K562 (cell line): ENCODE measurements around the gene RAI1. TPM values are rescaled to one million over a fixed set of nuclear protein-coding genes. Genes with fewer than 3 reads are reported as not detected.

Source experiments
- ATAC-seq: fragments of 200-7000 bp; cut with Tn5 transposase; 3 replicates; pipeline ENCODE4 v1.9.1; 2020; ENCODE audit warnings: moderate library complexity
- BruUV-seq: library from RNA; stranded (reverse); fragments of 400-500 nt; replicated peaks from 2 replicates; lab custom pipeline; 2021; lab: Mats Ljungman, UMichigan
- CTCF ChIA-PET: fragments of 300-600 bp; formaldehyde crosslinking; extraction: SDS; loops from one replicate; lab custom pipeline; 2021; ENCODE audit warnings: low intra/inter-chr PET ratio; lab: Yijun Ruan, JAX
- POLR2A ChIA-PET: fragments of 300-600, 350-650 bp; sonication (Branson Sonifier 250); formaldehyde crosslinking; extraction: SDS; loops from one replicate; lab custom pipeline; 2021; ENCODE audit warnings: antibody characterized with exemption, inconsistent platforms; lab: Yijun Ruan, JAX
- DNase-seq, 4 experiments: peaks; one replicate each; pipeline versions ENCODE4 v3.0.0 to v3.0.0-alpha.2; 2011 to 2018; ENCODE audit warnings: low spot score in 3 of 4, mixed read lengths in 3 of 4; ENCODE audit errors: extremely low read depth in 1 of 4
- FAIRE-seq: peaks from 2 replicates; lab custom pipeline; 2011; peaks lifted over from hg19 to GRCh38; lab: Jason Lieb, UNC
- H2AFZ ChIP-seq: 2 replicates; pipeline ENCODE4 v1.6.0; 2011; ENCODE audit warnings: low read depth, low read length, control low read depth, inconsistent platforms
- H3K27ac ChIP-seq: fragments of 200-600 bp; 3 replicates; pipeline ENCODE4 v1.8.0; 2011; ENCODE audit warnings: low read depth, mild to moderate bottlenecking, control low read depth, inconsistent platforms, low read length, moderate library complexity, mixed read lengths; ENCODE audit errors: extremely low read depth
- H3K27me3 ChIP-seq, 2 experiments: fragments of 300-600 bp in 1 of 2; 2 replicates in 1 of 2; 3 replicates in 1 of 2; pipeline versions ENCODE4 v1.6.0 to v1.8.0; 2011; ENCODE audit warnings: inconsistent platforms in 2 of 2, low read length in 2 of 2, mild to moderate bottlenecking in 1 of 2, mixed read lengths in 1 of 2, moderate library complexity in 1 of 2; ENCODE audit not compliant: control insufficient read depth in 2 of 2, insufficient read depth in 2 of 2
- H3K36me3 ChIP-seq: fragments of 300-600 bp; 3 replicates; pipeline ENCODE4 v1.8.0; 2011; ENCODE audit warnings: mild to moderate bottlenecking, low read length, inconsistent platforms; ENCODE audit not compliant: control insufficient read depth, insufficient read depth
- H3K4me1 ChIP-seq, 2 experiments: fragments of 200-600 bp in 1 of 2; replicated peaks in 1 of 2; 2 replicates in 1 of 2; 3 replicates in 1 of 2; pipeline versions ENCODE4 v1.5.1 to v1.8.0; 2011; ENCODE audit warnings: inconsistent platforms in 2 of 2, low read length in 2 of 2, mild to moderate bottlenecking in 1 of 2, mixed read lengths in 1 of 2, moderate library complexity in 1 of 2; ENCODE audit not compliant: control insufficient read depth in 2 of 2, insufficient read depth in 2 of 2
- H3K4me2 ChIP-seq: 2 replicates; pipeline ENCODE4 v1.6.1; 2011; ENCODE audit warnings: low read length, control low read depth, inconsistent platforms, mixed read lengths; ENCODE audit not compliant: insufficient read depth
- H3K4me3 ChIP-seq: fragments of 200-600 bp; sonication (generic), shearing (Covaris generic); 2 replicates; pipeline ENCODE4 v1.5.1; 2016; ENCODE audit warnings: control low read depth, inconsistent platforms
- H3K79me2 ChIP-seq: fragments of 200-600 bp; 3 replicates; pipeline ENCODE4 v1.8.0; 2011; ENCODE audit warnings: low read length, inconsistent platforms; ENCODE audit not compliant: control insufficient read depth, insufficient read depth
- H3K9ac ChIP-seq, 2 experiments: 2 replicates each; pipeline versions ENCODE4 v1.6.0 to v1.6.1; 2011; ENCODE audit warnings: low read depth in 2 of 2, low read length in 2 of 2, control low read depth in 1 of 2, inconsistent platforms in 1 of 2, mild to moderate bottlenecking in 1 of 2, mixed read lengths in 1 of 2; ENCODE audit not compliant: insufficient read depth in 1 of 2
- H3K9me1 ChIP-seq: one replicate; pipeline ENCODE4 v1.6.0; 2011; ENCODE audit warnings: inconsistent platforms, mild to moderate bottlenecking, low read length, moderate library complexity; ENCODE audit not compliant: control insufficient read depth, insufficient read depth
- H3K9me3 ChIP-seq: replicated peaks from 2 replicates; pipeline ENCODE4 v1.5.1; 2011; ENCODE audit warnings: low read depth, low read length, inconsistent platforms; ENCODE audit not compliant: control insufficient read depth, insufficient read depth
- H4K20me1 ChIP-seq: replicated peaks from 2 replicates; pipeline ENCODE4 v1.6.1; 2011; ENCODE audit warnings: low read length, inconsistent platforms, mixed read lengths; ENCODE audit not compliant: control insufficient read depth, insufficient read depth
- FOXA3 ChIP-seq, 2 experiments: fragments of 450-650 bp in 1 of 2; sonication (generic) in 1 of 2; formaldehyde crosslinking; IDR thresholded peaks in 1 of 2; conservative IDR thresholded peaks in 1 of 2; 2 replicates each; pipeline versions ENCODE4 v1.4.0 to v1.8.0; 2020 to 2022; ENCODE audit warnings: mild to moderate bottlenecking in 2 of 2, missing genetic modification reagents in 1 of 2
- IRF2 ChIP-seq: sonication (generic); formaldehyde crosslinking; IDR thresholded peaks from 2 replicates; pipeline ENCODE4 v1.8.1; 2022; ENCODE audit warnings: mild to moderate bottlenecking, missing genetic modification reagents
- NFIC ChIP-seq: fragments of 450-650 bp; IDR thresholded peaks from 2 replicates; pipeline ENCODE4 v1.6.1; 2017; ENCODE audit warnings: mild to moderate bottlenecking, inconsistent platforms
- NFIX ChIP-seq: fragments of 250-450 bp; sonication (Bioruptor Pico); IDR thresholded peaks from 2 replicates; pipeline ENCODE4 v1.4.0; 2020; ENCODE audit warnings: low read depth, mild to moderate bottlenecking, moderate library complexity
- NR4A1 ChIP-seq, 2 experiments: fragments of 250-450 bp in 1 of 2; fragments of 450-650 bp in 1 of 2; sonication (Bioruptor Pico) in 1 of 2; IDR thresholded peaks; 2 replicates each; pipeline versions ENCODE4 v1.4.0 to v1.6.1; 2016 to 2020; ENCODE audit warnings: mild to moderate bottlenecking in 2 of 2, missing compliant biosample characterization in 1 of 2, missing genetic modification characterization in 1 of 2, moderate library complexity in 1 of 2
- RFX5 ChIP-seq: IDR thresholded peaks from 2 replicates; pipeline ENCODE4 v1.6.1; 2011; ENCODE audit warnings: low read depth, mild to moderate bottlenecking, improper control_type of control experiment, low read length
- SFPQ ChIP-seq: fragments of 200-400 bp; formaldehyde crosslinking; IDR thresholded peaks from 2 replicates; pipeline ENCODE4 v1.6.1; 2017; ENCODE audit warnings: mild to moderate bottlenecking, low read depth, low read length, moderate library complexity
- TARDBP ChIP-seq: fragments of 450-650 bp; IDR thresholded peaks from 2 replicates; pipeline ENCODE4 v1.6.1; 2016
- TEAD1 ChIP-seq, 2 experiments: fragments of 450-650 bp in 1 of 2; sonication (generic) in 1 of 2; formaldehyde crosslinking; IDR thresholded peaks; 2 replicates each; pipeline versions ENCODE4 v1.4.0 to v1.8.0; 2020 to 2022; ENCODE audit warnings: mild to moderate bottlenecking in 2 of 2, missing genetic modification reagents in 1 of 2
- ZHX1 ChIP-seq: fragments of 150-350 bp; conservative IDR thresholded peaks from 2 replicates; pipeline ENCODE4 v1.6.1; 2014; ENCODE audit warnings: low read length
- ZNF165 ChIP-seq: fragments of 250-450 bp; sonication (Bioruptor Pico); IDR thresholded peaks from 2 replicates; pipeline ENCODE4 v1.4.0; 2020; ENCODE audit warnings: borderline replicate concordance
- ZNF592 ChIP-seq: fragments of 450-650 bp; IDR thresholded peaks from 2 replicates; pipeline ENCODE4 v1.6.1; 2017; ENCODE audit warnings: antibody characterized with exemption, mild to moderate bottlenecking
- WGBS: fragments of 100-300 bp; shearing (Covaris generic); methylation state at CpG from one replicate; pipeline ENCODE4 v1.1.6; 2016; ENCODE audit warnings: low coverage, mixed read lengths; ENCODE audit not compliant: insufficient coverage; ENCODE audit errors: missing lambda C conversion rate; 5-methylcytosine and 5-hydroxymethylcytosine counted together
- in situ Hi-C: fragments of 300-500 bp; cut with MboI; formaldehyde crosslinking; loops from 4 replicates; pipeline ENCODE4 v1.15.0; 2018; ENCODE audit warnings: inconsistent platforms, mixed read lengths
- intact Hi-C: fragments of 100-400 bp; cut with micrococcal nuclease; formaldehyde crosslinking; loops from 2 replicates; pipeline ENCODE4 v1.14.2; 2022
- polyA plus RNA-seq, 8 experiments: library from polyadenylated mRNA; depleted of rRNA in 4 of 8; stranded (reverse) in 5 of 8; unstranded in 3 of 8; fragments of >200 nt; fragmentation: Nextera tagmentation in 2 of 8; fragmentation: Illumina TruSeq in 1 of 8; extraction: Ambion mirVana in 2 of 8; extraction: Trizol in 1 of 8; gene quantifications; 2 replicates each; pipeline versions ENCODE4 v1.2.1 to v1.2.3, GENCODE V29; 2011 to 2014; ENCODE audit warnings: inconsistent platforms in 1 of 8, missing spikeins in 1 of 8
- total RNA-seq, 7 experiments: library from RNA; depleted of rRNA in 6 of 7; stranded (reverse); fragments of >200 nt in 6 of 7; fragmentation: Illumina TruSeq in 2 of 7; extraction: Trizol in 2 of 7; gene quantifications; 2 replicates each; pipeline versions ENCODE4 v1.2.1 to v1.2.3, GENCODE V29; 2011 to 2021; ENCODE audit warnings: low replicate concordance in 1 of 7

The RAI1 gene
- total and polyA plus RNA-seq, 9 of the 15 experiments (the other 6 are each of a cell fraction or from before 2014, with no cell fraction given): 0.68 to 19.9 (median 5.5) TPM

- Histone ChIP-seq H3K9ac (no peak overlapping the region), H3K36me3 (no peaks in the 10 kb centered on the region), H3K4me1 (peaks cover 9 to 12% of the 10 kb centered on the region in 2 experiments; a peak in 4 of 5 replicates), H4K20me1 (no peaks in the 10 kb centered on the region), H3K79me2 (no peaks in the 10 kb centered on the region), H3K27ac (no peak overlapping the region), H3K4me2 (no peak overlapping the region), H3K27me3 (no peaks in the 10 kb centered on the region), H3K9me3 (no peaks in the 10 kb centered on the region), H3K4me3 (no peak overlapping the region), H2AFZ (no peak overlapping the region)
- ChIA-PET POLR2A (no interaction called here), CTCF (no interaction called here)
- no TSS peak for BruUV-seq
- intact Hi-C loops (no loop called here), in situ Hi-C loops (no loop called here)
- 0% methylated on average over 2 of the region's 4 CpGs for WGBS
- no peak for FAIRE-seq
- no peak for DNase-seq
- TF ChIP-seq FOXA3 (CRISPR knock-in tag; conservative IDR thresholded peaks at IDR 0.05 in 1 of 2, IDR thresholded peaks at IDR 0.05 in 1 of 2) (no peak), TEAD1 (CRISPR knock-in tag; IDR thresholded peaks at IDR 0.05) (no peak), RFX5 (no peak), ZNF165 (CRISPR knock-in tag) (no peak), NFIC (no peak), NR4A1 (CRISPR knock-in tag; IDR thresholded peaks at IDR 0.05) (no peak), NR4A1 (tag; IDR thresholded peaks at IDR 0.05) (no peak), NFIX (CRISPR knock-in tag) (no peak), SFPQ (no peak), TARDBP (no peak), ZHX1 (no peak), IRF2 (CRISPR knock-in tag) (no peak), ZNF592 (no peak)
- TF ChIP-seq, all 486 proteins: peak for 0
- H3K9me1 ChIP-seq: no peaks in the 10 kb centered on the region
- ATAC-seq: no peak
These were observed 21.9 kb upstream of the RAI1 start for GRCh38 chr17:17659340-17659739.
